Liver (tissue), 9 donors: ENCODE data around the gene MFRP. TPM values are rescaled to one million over a fixed set of nuclear protein-coding genes. Genes with fewer than 3 reads are reported as not detected.

Experiments used
- DNase-seq: peaks from one replicate; pipeline ENCODE4 v3.0.0-alpha.2; 2017; ENCODE audit warnings: low spot score
- H3K27ac ChIP-seq, 2 donors: one replicate each; pipeline ENCODE4 v1.7.0; 2013; ENCODE audit warnings: inconsistent platforms in 2 of 2, low read length in 2 of 2, control low read depth in 1 of 2, low read depth in 1 of 2, mild to moderate bottlenecking in 1 of 2
- H3K27me3 ChIP-seq, 4 donors: one replicate each; pipeline versions ENCODE4 v1.6.1 to v1.7.0; 2013; ENCODE audit warnings: low read length in 3 of 4, inconsistent platforms in 1 of 4, mild to moderate bottlenecking in 1 of 4, moderate library complexity in 1 of 4; ENCODE audit not compliant: control insufficient read depth in 4 of 4, insufficient read depth in 4 of 4
- H3K36me3 ChIP-seq, 4 donors: one replicate each; pipeline versions ENCODE4 v1.6.1 to v1.7.0; 2013; ENCODE audit warnings: low read length in 3 of 4, mild to moderate bottlenecking in 3 of 4, low read depth in 1 of 4, moderate library complexity in 1 of 4; ENCODE audit not compliant: control insufficient read depth in 4 of 4, insufficient read depth in 3 of 4
- H3K4me1 ChIP-seq, 4 donors: one replicate each; pipeline versions ENCODE4 v1.6.1 to v1.7.0; 2013; ENCODE audit warnings: low read length in 3 of 4, mild to moderate bottlenecking in 3 of 4, moderate library complexity in 1 of 4; ENCODE audit not compliant: control insufficient read depth in 4 of 4, insufficient read depth in 4 of 4
- H3K4me3 ChIP-seq, 3 donors: one replicate each; pipeline versions ENCODE4 v1.6.1 to v1.7.0; 2013; ENCODE audit warnings: low read length in 3 of 3, control low read depth in 1 of 3, low read depth in 1 of 3, mild to moderate bottlenecking in 1 of 3
- H3K9ac ChIP-seq, 2 donors: one replicate each; pipeline ENCODE4 v1.7.0; 2013; ENCODE audit warnings: low read length in 2 of 2, mild to moderate bottlenecking in 2 of 2, moderate library complexity in 2 of 2, control low read depth in 1 of 2, low read depth in 1 of 2
- H3K9me3 ChIP-seq, 4 donors: one replicate each; pipeline versions ENCODE4 v1.6.1 to v1.7.0; 2013; ENCODE audit warnings: low read length in 3 of 4; ENCODE audit not compliant: control insufficient read depth in 4 of 4
- ATF3 ChIP-seq: IDR thresholded peaks from 2 replicates; pipeline ENCODE4 v1.6.1; 2016; ENCODE audit warnings: antibody characterized with exemption
- CTCF ChIP-seq: fragments of 150-350 bp; IDR thresholded peaks from 2 replicates; pipeline ENCODE4 v1.5.1; 2017; ENCODE audit warnings: improper control_type of control experiment, low read depth, low read length; ENCODE audit not compliant: missing input control
- EGR1 ChIP-seq, 2 donors: IDR thresholded peaks; 2 replicates each; pipeline ENCODE4 v1.6.1; 2016 to 2018; ENCODE audit warnings: antibody characterized with exemption in 2 of 2, low read depth in 2 of 2
- FOXA1 ChIP-seq: IDR thresholded peaks from 2 replicates; pipeline ENCODE4 v1.6.1; 2016; ENCODE audit warnings: antibody characterized with exemption
- GABPA ChIP-seq, 2 donors: IDR thresholded peaks in 1 of 2; conservative IDR thresholded peaks in 1 of 2; 2 replicates each; pipeline ENCODE4 v1.6.1; 2016; ENCODE audit warnings: antibody characterized with exemption in 2 of 2, mild to moderate bottlenecking in 1 of 2, moderate library complexity in 1 of 2
- HNF4A ChIP-seq, 2 donors: conservative IDR thresholded peaks; 2 replicates each; pipeline ENCODE4 v1.6.1; 2016; ENCODE audit warnings: antibody characterized with exemption in 2 of 2, mild to moderate bottlenecking in 2 of 2
- HNF4G ChIP-seq: IDR thresholded peaks from 2 replicates; pipeline ENCODE4 v1.6.1; 2016; ENCODE audit warnings: antibody characterized with exemption
- MAX ChIP-seq: IDR thresholded peaks from 2 replicates; pipeline ENCODE4 v1.6.1; 2016; ENCODE audit warnings: antibody characterized with exemption
- NR2F2 ChIP-seq: IDR thresholded peaks from 2 replicates; pipeline ENCODE4 v1.6.1; 2016; ENCODE audit warnings: antibody characterized with exemption
- RAD21 ChIP-seq, 2 donors: IDR thresholded peaks; 2 replicates each; pipeline ENCODE4 v1.6.1; 2016; ENCODE audit warnings: antibody characterized with exemption in 2 of 2, mild to moderate bottlenecking in 2 of 2
- REST ChIP-seq: IDR thresholded peaks from 2 replicates; pipeline ENCODE4 v1.6.1; 2016; ENCODE audit warnings: antibody characterized with exemption, mild to moderate bottlenecking
- RXRA ChIP-seq, 2 donors: IDR thresholded peaks; 2 replicates each; pipeline ENCODE4 v1.6.1; 2017 to 2018; ENCODE audit warnings: antibody characterized with exemption in 2 of 2, mild to moderate bottlenecking in 1 of 2
- YY1 ChIP-seq: IDR thresholded peaks from 2 replicates; pipeline ENCODE4 v1.6.1; 2016; ENCODE audit warnings: antibody characterized with exemption, mild to moderate bottlenecking
- ZBTB33 ChIP-seq: IDR thresholded peaks from 2 replicates; pipeline ENCODE4 v1.6.1; 2016; ENCODE audit warnings: antibody characterized with exemption
- WGBS: extraction: QIAGEN DNeasy Blood & Tissue Kit; methylation state at CpG from one replicate; pipeline ENCODE4 v1.1.7; 2013; 5-methylcytosine and 5-hydroxymethylcytosine counted together
- polyA plus RNA-seq, 2 donors: library from polyadenylated mRNA; stranded (reverse) in 1 of 2; unstranded in 1 of 2; fragments of 200-250 nt in 1 of 2; fragments of >200 nt in 1 of 2; fragmentation: Nextera tagmentation in 1 of 2; extraction: Ambion mirVana in 1 of 2; gene quantifications; one replicate each; pipeline versions ENCODE4 v1.2.1 to v1.2.3, GENCODE V29; 2013 to 2015
- total RNA-seq, 2 donors: library from RNA; depleted of rRNA; stranded (reverse); fragments of >200 nt; gene quantifications; one replicate each; pipeline ENCODE4 v1.2.3, GENCODE V29; 2014
- donor health status: healthy.
- donor health status: healthy.
- donor health status: healthy.
- donor health status: healthy.
- donor health status: healthy.

MFRP gene
- total and polyA plus RNA-seq, 4 donors = not detected

GRCh38 chr11:119323532-119324033 is 22.9 kb downstream of the MFRP start:
- Histone ChIP-seq H3K27ac (no peak overlapping the region), H3K27me3 (peaks cover 0 to 4% (median 0%) of the 10 kb centered on the region in 4 donors), H3K4me3 (no peak overlapping the region), H3K36me3 (no peaks in the 10 kb centered on the region), H3K9me3 (no peaks in the 10 kb centered on the region), H3K4me1 (peaks cover 4 to 21% (median 12%) of the 10 kb centered on the region in 4 donors), H3K9ac (no peak overlapping the region)
- WGBS = 21% methylated on average over 8 of the region's 8 CpGs
- TF ChIP-seq RAD21 (IDR thresholded peaks at IDR 0.05) (peak; percentile 76 to 87), GABPA (IDR thresholded peaks at IDR 0.05 in 1 of 2, conservative IDR thresholded peaks at IDR 0.05 in 1 of 2) (no peak), CTCF (peak; percentile 72), NR2F2 (no peak)
- peak; percentile 84 for DNase-seq

GRCh38 chr11:119322921-119323531 is 23.5 kb downstream of the MFRP start:
- WGBS = 81% methylated on average over 20 of the region's 20 CpGs
- H3K27ac ChIP-seq = no peak overlapping the region
- TF ChIP-seq HNF4A (conservative IDR thresholded peaks at IDR 0.05) (no peak), NR2F2 (no peak), CTCF (no peak), RAD21 (IDR thresholded peaks at IDR 0.05) (no peak), MAX (no peak), ATF3 (no peak), ZBTB33 (no peak), REST (no peak), HNF4G (no peak), RXRA (IDR thresholded peaks at IDR 0.05) (no peak), EGR1 (IDR thresholded peaks at IDR 0.05; ENCODE audit: low read depth in 2 of 2) (no peak), FOXA1 (no peak), GABPA (IDR thresholded peaks at IDR 0.05 in 1 of 2, conservative IDR thresholded peaks at IDR 0.05 in 1 of 2) (no peak), YY1 (no peak)
- H3K4me3 ChIP-seq = no peak overlapping the region
- no peak overlapping the region for H3K9ac ChIP-seq
- peaks cover 0 to 6% (median 0%) of the 10 kb centered on the region in 4 donors for H3K27me3 ChIP-seq
- no peaks in the 10 kb centered on the region for H3K9me3 ChIP-seq
- H3K36me3 ChIP-seq = no peaks in the 10 kb centered on the region
- DNase-seq = no peak
- peaks cover 4 to 21% (median 12%) of the 10 kb centered on the region in 4 donors for H3K4me1 ChIP-seq
